NB4 (cell line): ENCODE data around the gene KRT33B.

Source experiments
- DNase-seq: peaks from one replicate; pipeline ENCODE4 v3.0.0; 2010; ENCODE audit warnings: low read depth
- H3K4me3 ChIP-seq: one replicate; pipeline ENCODE4 v1.5.1; 2011; ENCODE audit warnings: mild to moderate bottlenecking, low read depth, low read length, moderate library complexity
- CTCF ChIP-seq: IDR thresholded peaks from one replicate; pipeline ENCODE4 v1.5.1; 2012; ENCODE audit warnings: low read depth, low read length
- MAX ChIP-seq: IDR thresholded peaks from 2 replicates; pipeline ENCODE4 v1.6.1; 2011; ENCODE audit warnings: low read depth, low read length
- MYC ChIP-seq: IDR thresholded peaks from 2 replicates; pipeline ENCODE4 v1.6.1; 2011; ENCODE audit warnings: low read depth, low read length
- POLR2A ChIP-seq: IDR thresholded peaks from 2 replicates; pipeline ENCODE4 v1.6.1; 2011; ENCODE audit warnings: mild to moderate bottlenecking; ENCODE audit not compliant: insufficient read length; ENCODE audit errors: extremely low read depth

The KRT33B gene

GRCh38 chr17:41343029-41343428 is 26.6 kb downstream of the KRT33B start:
- DNase-seq, result no peak
- H3K4me3 ChIP-seq, result no peak overlapping the region
- TF ChIP-seq MYC (no peak), POLR2A (no peak), MAX (no peak), CTCF (no peak)

GRCh38 chr17:41340934-41341861 is 28.4 kb downstream of the KRT33B start:
- H3K4me3 ChIP-seq, result no peak overlapping the region
- TF ChIP-seq POLR2A (no peak), MYC (no peak), CTCF (no peak), MAX (no peak)
- DNase-seq, result no peak

- no peak for DNase-seq
- H3K4me3 ChIP-seq, result no peak overlapping the region
- TF ChIP-seq MAX (no peak), POLR2A (no peak), MYC (no peak), CTCF (no peak)
Measured at GRCh38 chr17:41340494-41340893, 29.1 kb downstream of the KRT33B start.

GRCh38 chr17:41339571-41340172 is 29.9 kb downstream of the KRT33B start:
- DNase-seq, result no peak
- TF ChIP-seq MYC, result no peak
- TF ChIP-seq POLR2A, result no peak
- no peak for TF ChIP-seq MAX
- TF ChIP-seq CTCF, result no peak
- H3K4me3 ChIP-seq, result no peak overlapping the region

- no peak for DNase-seq
- no peak overlapping the region for H3K4me3 ChIP-seq
- TF ChIP-seq MYC, result no peak
- no peak for TF ChIP-seq MAX
- TF ChIP-seq CTCF, result no peak
- no peak for TF ChIP-seq POLR2A
Measured at GRCh38 chr17:41338961-41339485, 30.6 kb downstream of the KRT33B start.
